ENCODE measurements around the gene SLC35F1.

The SLC35F1 gene

DNA sequence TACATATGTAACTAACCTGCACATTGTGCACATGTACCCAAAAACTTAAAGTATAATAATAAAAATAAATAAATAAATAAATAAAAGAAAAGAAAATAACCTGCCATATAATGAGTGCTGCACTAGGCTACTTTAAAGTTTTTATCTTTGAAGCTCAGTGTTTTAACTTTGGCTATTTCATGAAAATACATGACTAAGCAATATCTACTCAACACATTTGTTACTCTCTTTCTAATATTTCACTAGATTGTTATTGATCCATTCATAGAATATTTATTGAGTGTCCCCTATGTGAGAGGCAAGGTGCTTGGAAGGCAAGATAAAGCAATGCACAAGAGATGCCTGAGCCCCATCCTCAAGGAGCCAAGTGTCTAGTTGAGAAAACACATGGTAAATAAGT lies 221.7 kb downstream of the SLC35F1 start:
- no peak for DNase-seq

DNA sequence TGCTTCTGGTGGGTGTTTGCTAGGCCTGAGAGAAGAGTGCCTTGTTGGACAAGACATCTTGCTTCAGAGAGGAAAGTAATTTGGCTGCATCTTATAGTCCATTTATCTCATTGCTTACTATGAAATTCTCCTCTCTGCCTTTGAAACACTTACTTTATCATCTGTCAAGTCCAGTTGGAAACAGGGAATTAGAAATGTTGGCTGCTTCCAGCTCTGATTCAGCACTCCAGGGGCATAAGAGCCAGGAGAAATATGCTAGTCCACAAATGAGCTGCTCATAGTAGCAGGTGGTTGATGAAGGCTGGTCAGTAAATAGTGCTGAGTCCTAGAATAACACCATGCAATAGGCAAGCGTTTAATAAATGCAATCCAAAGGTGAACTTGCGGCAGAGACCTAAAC lies 227.1 kb downstream of the SLC35F1 start:
- no peak for DNase-seq

DNA sequence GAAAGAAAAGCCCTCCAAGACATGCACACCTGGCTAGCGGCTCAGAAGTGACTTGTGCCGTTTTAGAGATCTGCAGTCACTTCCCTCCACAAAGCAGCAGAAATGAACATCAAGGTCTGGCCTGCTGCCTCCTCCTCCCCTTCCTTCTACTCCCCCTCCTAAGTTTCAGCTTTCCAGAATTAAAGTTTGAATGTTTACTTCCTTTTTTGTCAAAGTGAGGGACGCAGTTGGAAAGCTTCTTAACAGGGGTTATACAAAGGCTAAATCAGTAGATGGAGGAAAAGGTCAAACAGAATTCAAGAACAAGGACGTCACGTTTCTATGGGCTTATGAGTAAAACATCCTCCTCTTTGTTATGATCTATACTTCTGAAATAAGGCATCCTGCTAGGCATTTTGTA lies 227.7 kb downstream of the SLC35F1 start:
- no peak for DNase-seq

DNA sequence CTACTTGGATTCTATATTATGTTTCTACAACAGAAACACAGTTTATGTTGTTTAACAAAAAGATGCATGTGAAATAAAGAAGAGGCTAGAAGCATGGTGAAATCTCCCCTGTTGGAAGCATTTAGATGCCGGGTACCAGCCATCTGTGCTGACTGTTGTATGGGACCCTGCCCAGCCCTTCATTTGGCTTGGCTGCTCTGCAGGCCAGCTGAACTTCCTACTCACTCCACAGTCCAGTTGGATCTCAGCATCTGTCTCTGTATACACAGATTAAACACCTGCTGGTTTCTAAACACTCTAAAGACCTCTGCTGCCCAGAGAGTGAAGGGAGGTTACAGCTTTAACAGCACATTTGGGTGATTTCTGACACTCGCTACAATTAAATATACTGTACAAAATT lies 228.3 kb downstream of the SLC35F1 start:
- DNase-seq = no peak

DNA sequence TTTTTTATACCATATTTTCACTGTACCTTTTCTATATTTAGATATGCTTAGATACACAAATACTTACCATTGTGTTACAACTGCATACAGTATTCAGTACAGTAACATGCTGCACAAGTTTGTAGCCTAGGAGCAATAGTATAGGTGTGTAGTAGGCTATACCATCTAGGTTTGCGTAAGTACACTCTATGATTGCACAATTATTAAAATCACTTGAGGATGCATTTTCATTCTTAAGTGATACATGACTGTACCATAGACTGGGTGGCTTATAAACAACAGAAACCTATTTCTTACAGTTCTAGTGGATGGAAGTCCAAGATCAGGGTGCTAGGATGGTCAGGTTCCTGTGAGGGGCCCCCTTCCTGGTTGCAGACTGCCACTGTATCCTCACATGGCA lies 234.1 kb downstream of the SLC35F1 start:
- no peak for DNase-seq

DNA sequence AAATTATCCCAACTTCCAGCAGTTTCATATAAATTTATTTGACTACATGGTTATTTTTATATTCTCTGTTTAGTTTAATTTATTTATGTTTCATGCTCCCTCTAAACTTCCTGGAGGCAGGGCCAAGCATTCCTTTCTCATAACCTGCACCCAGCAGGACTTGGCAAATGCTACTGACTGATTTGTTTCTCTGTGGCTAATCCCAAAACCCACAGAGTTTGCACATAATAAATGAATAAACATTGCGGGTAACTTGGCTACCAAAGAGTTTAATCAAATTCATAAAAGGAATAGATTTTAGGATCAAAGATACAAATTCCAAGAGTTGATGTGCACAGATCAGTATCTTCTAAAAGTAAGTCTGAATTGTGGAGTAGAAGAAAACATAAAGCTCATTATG lies 239.5 kb downstream of the SLC35F1 start:
- no peak for DNase-seq

DNA sequence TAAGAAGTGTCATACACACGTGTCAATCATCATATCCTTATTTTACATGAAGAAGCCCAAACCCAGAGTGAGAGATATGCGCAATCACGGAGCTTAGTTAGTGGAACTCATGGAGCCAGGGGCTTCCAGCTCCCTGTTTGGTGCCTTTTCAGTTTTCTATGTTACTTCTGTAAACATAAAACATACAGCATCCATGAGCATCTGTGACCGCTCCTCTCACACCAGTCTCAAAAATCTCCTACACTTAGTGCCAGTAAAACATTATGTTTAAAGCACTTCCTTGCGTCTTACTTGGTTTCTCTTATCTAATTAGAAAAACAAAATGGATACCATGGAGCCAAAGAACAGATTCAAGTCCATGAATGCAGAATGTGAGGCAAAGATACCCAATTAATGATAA lies 240.4 kb downstream of the SLC35F1 start:
- no peak for DNase-seq

DNA sequence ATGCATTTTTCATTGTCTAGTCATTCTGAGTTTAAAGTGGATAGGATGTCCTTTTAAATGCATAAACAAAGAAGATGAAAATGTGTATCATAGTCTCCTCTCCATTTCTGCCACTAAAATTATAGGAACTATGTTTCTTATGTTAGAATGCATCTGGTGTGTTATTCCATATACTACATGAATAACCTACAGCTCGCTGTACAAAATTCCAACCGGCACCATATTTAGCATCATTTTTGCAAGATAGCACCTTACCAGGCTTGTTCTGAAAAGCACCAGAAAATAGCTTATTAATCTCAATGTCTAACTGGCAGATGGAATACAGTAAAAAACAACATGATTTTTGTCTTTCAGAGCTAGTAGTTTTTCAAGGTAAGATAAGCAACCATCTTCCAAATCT lies 241.5 kb downstream of the SLC35F1 start:
- no peak for DNase-seq

DNA sequence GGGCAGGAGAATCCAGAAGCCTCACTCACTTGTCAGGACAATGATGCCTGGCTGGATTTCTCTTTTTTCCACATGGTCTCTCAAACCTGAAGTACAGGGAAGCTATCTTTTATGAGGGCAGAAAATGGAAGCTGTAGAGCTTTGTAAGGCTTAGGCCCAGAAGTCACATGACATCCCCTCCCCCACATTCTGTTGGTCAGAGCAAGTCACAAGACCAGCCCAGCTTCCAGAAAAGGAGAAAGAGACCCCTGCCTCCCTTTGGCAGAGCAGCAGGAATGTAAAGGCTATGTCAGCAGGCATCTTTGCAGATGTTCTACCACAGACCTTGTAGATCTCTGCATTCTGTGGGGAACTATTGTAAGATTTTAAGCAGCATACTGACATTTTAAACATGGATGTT lies 245.5 kb downstream of the SLC35F1 start:
- no peak for DNase-seq

DNA sequence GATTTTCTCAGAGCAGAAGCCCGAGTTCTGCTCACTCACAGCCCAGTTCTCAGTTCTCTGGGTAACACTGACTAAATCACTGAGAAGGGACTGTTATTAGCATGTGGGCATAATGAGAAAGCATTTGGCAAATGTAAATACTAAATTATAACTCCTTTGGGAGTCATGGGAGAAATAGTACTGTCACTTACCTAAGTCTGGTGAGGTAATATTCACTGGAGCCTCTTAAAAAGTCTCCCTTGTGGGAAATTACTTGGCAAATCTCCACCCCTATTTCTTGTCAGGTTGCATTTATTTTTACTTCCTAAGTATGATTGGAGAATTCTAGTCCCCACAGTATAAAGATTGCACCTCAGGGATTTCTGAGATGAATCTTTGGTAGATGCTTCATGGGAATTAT lies 254.3 kb downstream of the SLC35F1 start:
- DNase-seq = no peak

DNA sequence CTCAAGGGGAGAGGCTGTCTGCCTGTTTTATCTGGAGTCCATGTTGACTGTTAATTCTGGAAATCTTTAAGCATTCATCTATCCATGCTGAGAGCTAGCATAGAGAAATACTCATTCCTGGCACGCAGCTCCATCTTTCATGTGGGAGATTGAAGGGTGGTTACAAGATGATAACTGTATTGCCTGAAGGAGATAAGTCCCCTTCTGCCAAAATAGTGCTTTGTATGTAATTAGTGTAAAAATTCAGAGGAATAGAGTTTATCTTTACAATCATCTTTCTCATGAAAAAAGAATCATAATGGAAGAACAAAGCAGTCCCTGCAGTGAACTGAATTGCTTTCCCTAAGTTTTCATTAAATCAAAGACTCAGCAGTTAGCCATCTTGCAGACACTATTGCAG lies 256.5 kb downstream of the SLC35F1 start:
- no peak for DNase-seq

DNA sequence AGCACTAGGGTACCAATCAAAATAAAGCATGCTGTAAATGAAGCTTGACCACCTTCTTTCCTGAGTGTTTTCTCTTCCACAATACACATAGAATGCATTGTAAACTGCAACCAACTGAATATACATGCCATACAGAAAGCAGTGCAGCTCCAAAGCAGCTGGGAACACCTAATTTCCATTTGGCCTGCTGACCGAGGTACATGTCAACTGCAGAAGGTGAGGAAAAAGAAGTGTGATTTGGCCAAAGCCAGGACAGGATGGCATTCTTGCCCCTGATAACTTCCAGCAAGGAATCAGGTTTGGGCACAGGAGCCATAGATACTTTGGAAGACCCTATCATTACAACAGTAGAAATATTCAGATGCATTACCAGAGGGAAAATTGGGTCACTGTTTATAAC lies 258.4 kb downstream of the SLC35F1 start:
- DNase-seq = no peak

DNA sequence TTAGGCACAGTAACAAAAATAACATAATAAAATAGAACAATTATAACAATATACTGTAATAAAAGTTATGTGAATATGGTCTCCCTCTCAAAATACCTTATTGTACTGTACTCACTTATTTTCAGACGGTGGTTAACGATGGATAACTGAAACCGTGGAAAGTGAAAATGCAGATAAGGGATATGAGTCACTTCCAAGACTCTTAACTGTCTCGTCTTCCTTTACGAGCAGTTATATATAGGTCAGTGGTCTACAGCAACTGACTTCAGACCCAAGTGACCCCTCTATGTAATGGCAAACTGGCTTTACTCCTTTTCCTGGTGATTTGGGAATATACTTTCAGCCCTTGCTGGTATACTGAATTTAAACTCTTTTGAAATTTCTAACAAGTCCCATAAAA lies 261.4 kb downstream of the SLC35F1 start:
- no peak for DNase-seq

DNA sequence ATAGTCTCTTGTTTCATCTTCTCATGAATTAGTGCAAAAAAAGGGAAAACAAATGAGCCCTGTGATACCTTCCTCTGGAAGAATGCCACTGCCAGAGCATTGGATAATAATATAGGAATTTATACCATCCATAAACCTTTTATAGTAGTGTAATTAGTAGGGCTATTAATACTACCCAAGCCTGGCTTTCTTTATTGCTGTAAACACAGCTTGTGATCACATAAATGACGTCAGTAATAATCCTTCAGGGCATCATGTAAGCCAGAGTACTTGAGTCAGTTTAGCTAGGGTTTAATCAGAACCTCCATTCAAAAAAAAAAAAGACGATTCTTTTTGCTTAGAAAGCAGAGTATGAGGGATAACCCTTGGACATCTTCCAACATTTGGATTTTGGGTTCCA lies 264.8 kb downstream of the SLC35F1 start:
- no peak for DNase-seq

DNA sequence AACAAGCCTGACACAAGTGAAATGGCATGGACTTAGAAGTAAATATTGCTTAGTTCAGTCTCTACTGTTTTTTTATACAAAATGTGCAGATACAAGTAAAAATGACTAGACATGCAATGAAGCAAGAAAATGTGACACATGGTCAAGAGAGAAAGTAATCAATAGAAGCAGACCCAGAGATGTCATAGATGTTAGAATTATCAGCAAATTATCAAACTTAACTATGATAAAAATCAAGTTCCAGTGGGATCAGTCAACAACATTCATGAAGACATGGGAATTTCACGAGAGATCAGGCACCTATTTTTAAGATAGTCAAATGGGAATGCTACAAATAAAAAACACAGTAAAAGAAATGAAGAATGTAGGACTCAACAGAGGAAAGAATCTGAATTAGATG lies 267.0 kb downstream of the SLC35F1 start:
- DNase-seq = no peak

DNA sequence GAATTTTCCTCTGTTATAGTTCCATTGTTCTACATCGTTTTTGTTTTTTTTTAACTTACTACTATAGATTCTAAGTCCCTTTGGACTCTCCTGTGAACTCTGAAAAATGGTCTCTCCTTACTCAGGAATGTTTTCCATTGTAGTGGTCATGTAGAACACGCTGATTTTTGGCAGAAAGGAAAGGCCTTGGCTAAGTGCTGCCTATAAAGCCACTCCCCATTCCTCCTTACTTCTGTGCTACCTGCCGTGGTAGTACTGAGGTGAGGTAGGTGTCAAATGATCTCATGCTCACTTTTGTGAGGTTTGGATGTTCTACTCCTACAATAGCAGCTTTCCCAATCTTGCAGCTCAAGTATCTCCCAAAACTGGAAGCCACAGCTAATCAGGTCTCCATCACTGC lies 270.7 kb downstream of the SLC35F1 start:
- DNase-seq = no peak

DNA sequence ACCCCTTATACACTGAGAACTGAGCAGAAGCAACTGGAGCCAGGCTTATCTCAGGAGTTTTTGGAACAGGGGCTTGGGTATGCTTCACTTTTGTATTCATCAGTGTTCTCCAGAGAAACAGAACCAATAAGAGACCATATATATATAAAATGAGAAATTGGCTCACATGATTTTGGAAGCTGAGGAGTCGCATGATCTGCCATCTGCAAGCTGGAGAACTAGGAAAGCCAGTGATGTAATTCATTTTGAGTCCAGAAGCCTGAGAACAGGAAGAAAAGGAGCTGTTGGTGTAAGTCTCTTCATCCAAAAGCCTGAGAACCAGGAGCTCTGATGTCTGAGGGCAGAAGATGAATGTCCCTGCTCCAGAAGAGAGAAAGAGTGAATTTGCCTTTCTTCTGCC lies 272.0 kb downstream of the SLC35F1 start:
- DNase-seq = no peak

DNA sequence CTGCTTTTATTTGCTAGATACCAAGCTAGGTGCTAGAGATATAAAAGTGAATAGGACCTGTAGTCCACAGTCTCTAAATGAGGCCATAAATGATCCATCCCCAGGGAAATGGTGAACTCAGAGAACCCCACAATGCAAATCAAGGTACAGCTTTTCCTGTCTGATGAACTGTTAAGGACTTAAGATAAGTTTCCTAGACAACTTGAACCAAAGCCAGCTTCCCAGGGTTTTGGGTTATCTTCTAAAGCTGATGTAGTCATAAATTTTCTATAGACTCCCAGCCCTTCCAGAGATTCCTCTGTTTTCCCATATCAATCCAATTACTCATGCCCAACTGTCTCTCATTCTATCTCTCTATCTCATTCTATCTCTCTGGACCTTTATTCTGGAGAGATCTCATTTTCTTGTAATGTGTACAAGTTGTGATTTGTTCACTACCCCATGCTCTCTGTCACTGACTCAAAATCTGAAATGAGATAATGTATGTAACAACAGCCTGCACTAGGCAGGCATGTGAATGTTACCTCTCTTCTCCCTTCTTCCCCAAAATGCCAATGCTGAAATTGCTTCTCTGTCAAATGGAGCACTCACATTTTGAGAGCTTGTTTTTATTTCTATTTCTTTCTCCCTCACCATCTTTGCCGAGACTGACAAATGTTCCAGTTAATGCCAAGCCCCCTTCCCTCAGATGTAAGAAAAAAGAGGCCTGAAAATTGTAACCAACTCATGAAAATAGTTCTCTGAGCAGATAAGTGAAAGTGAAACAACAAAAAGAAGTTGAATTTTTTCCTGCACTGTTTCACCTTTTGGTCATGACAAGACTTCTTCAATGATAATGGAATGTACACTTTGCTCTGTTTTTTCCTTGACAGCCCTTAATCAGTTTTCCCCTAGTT lies 279.9 kb downstream of the SLC35F1 start:
- no peak for DNase-seq

DNA sequence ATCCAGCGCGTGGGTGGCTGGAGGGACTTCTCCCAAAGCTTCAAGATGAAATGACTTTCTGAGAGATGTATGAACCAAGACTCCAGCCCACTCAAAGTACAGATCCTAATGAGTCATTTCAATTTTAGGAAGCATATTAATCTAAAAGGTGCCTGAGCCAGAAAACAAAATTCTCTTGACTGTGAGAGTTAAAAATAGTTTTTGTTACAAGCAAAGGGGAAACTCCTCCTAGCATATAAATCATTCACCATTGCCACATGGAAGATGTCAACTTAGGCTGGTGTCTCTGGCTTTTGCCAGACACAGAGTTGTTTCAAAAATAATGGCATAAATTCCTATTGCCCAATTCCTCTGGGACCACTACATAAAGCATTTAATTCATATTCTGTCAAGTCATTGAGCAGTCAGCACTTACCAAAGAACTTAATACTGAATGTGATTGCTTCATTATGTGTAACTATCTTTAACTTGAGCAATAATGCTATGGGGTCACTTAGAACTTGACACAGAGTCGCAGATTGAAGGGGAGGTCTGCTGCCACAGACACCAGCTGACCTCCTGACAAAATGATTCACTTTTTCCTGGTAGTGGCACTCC lies 280.6 kb downstream of the SLC35F1 start:
- peak; percentile 12 for DNase-seq

DNA sequence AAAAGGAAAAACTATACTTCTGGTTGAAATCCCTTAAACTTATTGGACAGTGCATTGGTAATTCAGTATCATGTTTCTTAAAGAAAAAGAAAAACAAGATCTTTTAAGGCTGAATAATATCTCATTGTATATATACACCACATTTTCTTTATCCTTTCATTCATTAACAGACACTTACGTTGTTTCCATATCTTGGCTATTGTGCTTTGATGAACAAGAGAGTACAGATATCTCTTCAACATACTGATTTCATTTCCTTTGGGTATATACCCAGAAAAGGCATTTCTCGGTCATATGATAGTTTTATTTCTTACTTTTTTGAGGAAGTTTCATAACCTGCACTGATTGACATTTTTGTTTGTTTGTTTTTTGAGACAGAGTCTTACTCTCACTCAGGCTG lies 281.5 kb downstream of the SLC35F1 start:
- DNase-seq = no peak

DNA sequence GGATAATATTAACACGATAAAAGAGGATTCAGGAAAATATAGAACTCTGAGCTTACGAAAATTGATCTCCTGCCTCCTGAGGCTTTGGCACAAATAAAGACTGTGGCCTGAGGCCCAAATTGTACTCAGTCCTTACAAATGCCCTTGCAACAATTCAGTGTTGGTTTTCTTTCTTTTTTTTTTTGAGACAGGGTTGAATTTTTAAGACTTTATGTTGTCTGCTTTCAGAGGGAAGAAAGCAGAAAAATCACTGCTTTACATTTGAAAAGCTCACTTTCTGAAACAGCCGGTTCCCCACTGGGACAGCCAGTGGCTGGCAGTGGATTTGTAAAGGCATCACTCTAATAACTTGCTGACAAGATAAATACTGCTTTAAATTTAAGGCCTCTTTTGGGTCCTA lies 290.5 kb downstream of the SLC35F1 start:
- DNase-seq = no peak

DNA sequence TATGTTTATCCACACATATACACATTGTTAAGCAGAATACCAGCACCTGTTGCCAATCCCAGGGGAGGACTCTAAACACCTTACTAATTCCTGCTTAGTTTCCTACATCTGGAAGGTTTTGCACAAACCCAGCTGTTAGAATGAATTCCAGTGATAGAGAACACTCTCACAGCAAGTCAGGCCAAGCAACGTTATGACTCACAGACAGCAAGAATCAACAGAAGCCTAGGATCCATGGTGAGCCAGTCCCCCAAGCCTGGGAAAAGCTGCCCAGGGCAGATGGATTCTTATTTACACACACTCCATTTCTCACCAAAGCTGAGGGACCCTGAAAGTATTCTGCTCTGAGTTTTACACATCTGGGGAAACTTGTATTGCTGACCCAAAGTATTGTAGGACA lies 291.7 kb downstream of the SLC35F1 start:
- no peak for DNase-seq

DNA sequence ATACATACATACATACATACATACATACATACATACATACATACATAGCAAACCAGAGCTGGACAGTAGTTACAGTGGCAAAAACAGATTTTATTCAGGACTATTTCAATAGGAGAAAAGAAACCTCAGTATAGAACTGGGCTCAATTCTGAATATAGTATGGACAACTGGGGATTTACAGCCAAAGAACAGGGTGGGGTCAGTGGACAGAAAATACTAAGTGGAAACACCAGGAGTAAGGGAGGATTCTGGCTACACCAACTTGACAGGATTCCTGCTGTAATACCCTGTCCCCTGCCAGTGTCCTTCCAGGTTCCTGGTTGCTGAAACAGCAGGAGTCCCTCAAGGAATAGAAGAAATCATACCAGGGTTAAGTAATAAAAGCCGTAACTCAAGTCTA lies 293.1 kb downstream of the SLC35F1 start:
- no peak for DNase-seq

DNA sequence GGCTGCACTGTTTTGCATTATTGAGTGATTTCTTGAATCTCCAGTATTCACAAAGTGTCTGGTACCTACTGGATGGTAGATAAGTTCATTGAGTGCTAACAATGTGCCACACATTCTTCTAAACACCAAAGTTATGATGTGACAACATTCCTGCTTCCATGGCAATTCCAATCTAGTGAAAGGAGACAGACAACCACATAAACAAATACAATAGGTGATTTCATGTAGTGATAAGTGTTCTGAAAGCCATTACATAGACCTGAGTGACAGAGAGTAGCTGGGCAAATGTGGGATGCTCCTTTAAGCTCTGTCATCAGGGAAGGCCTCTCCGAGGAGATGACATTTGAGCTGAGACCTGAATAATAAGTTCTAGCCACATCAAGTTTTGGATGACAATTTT lies 295.5 kb downstream of the SLC35F1 start:
- no peak for DNase-seq

DNA sequence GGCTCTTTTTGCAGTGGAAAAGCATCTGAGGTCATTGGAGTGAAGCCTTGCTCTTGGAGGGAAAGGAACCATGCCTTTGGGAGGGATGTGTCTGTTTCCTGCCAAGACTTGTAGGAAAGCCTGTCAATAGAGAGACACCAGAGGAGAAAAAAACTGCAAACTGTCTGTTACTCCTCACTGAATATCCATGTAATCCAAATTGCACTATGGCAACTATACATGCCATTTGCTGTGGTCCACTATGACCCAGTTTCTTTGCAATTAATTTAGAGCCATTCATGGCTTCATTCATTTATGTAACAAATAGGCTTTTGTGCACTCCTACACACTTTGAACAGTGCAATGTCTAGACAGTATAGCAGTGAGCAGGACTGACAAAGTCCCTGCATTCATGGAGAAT lies 296.5 kb downstream of the SLC35F1 start:
- no peak for DNase-seq
